GM12892 (cell line): ENCODE measurements around the gene UBA52.

Experiments used
- POLR2AphosphoS5 ChIP-seq: IDR thresholded peaks from 2 replicates; pipeline ENCODE4 v1.6.1; 2011; ENCODE audit warnings: low read depth, low read length, control low read depth
- TAF1 ChIP-seq: IDR thresholded peaks from 2 replicates; pipeline ENCODE4 v1.6.1; 2011; ENCODE audit warnings: low read depth, mild to moderate bottlenecking, control low read depth, low read length, borderline replicate concordance

- TF ChIP-seq POLR2AphosphoS5 = no peak
- TF ChIP-seq TAF1 = no peak
Measured at GRCh38 chr19:18608805-18609716, 37.4 kb downstream of the UBA52 start.
